ENCODE data around the gene SBNO2. TPM values are rescaled to one million over a fixed set of nuclear protein-coding genes. Genes with fewer than 3 reads are reported as not detected.

SBNO2 gene
- total RNA-seq, 4 donors from 2014 or later: 33.1 to 208 (median 61.9) TPM

GRCh38 chr19:1149259-1150045, 24.6 kb downstream of the SBNO2 start:
- TF ChIP-seq CTCF (IDR thresholded peaks at IDR 0.05): no peak
- DNase-seq (ENCODE audit: low spot score) (no peak), ATAC-seq (ENCODE audit: low FRiP score) (no peak)

DNA sequence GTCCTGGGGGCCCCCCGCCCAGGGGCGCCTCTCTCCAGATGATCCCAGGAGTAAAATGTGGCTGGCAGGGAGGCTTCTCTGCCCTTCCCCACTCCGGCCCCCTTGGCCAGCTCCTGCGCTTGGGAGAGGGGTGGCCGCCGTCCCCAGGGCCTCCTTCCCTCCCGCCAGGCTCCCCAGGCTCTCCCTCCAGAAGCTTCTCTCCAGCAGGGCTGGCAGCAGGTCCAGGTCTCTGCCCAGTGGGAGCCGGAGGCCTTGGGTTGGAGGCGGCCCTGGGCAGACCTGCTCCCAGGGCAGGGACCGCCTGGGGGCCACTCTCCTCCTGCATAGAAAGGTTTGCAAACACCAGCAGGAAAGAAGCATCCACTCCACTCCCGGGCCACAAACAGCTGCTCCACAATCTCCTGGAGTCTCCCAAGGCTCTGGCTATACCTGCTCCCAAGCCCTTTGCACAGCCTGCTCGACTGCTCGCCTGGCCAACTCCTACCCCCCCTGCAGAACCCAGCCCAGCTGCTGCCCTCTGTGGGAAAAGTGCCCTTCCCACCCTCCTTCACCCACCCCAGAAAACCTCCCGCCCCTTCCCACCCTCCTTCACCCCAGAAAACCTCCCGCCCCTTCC, 26.0 kb downstream of the SBNO2 start:
- no peak for ATAC-seq (ENCODE audit: low FRiP score)
- no peak for TF ChIP-seq CTCF (IDR thresholded peaks at IDR 0.05)
- DNase-seq (ENCODE audit: low spot score): no peak

- ATAC-seq (ENCODE audit: low FRiP score) (no peak), DNase-seq (ENCODE audit: low spot score) (no peak)
- TF ChIP-seq CTCF (IDR thresholded peaks at IDR 0.05): no peak
Observed at GRCh38 chr19:1146858-1147780, 26.9 kb downstream of the SBNO2 start.

- TF ChIP-seq CTCF (IDR thresholded peaks at IDR 0.05): no peak
- no peak for ATAC-seq (ENCODE audit: low FRiP score)
Observed at GRCh38 chr19:1146412-1146699, 27.7 kb downstream of the SBNO2 start.

GRCh38 chr19:1145635-1146411, 28.2 kb downstream of the SBNO2 start:
- DNase-seq (ENCODE audit: low spot score) (no peak), ATAC-seq (ENCODE audit: low FRiP score) (no peak)
- no peak for TF ChIP-seq CTCF (IDR thresholded peaks at IDR 0.05)

More at GRCh38 chr19:1146412-1146699, 27.7 kb downstream of the SBNO2 start:
- no peak for DNase-seq (ENCODE audit: low spot score)

- TF ChIP-seq CTCF (IDR thresholded peaks at IDR 0.05): no peak
- ATAC-seq (ENCODE audit: low FRiP score) (no peak), DNase-seq (ENCODE audit: low spot score) (no peak)
Observed at GRCh38 chr19:1144741-1145140, 29.3 kb downstream of the SBNO2 start.
